WI38 (cell line): ENCODE data around the gene CDSN.

Experiments
- H3K4me3 ChIP-seq: 2 replicates; pipeline ENCODE4 v1.5.1; 2011; ENCODE audit warnings: low read depth, mild to moderate bottlenecking, control low read depth, low read length
- TF ChIP-seq, protein P1 (sequence below): IDR thresholded peaks from 2 replicates; pipeline ENCODE4 v1.5.1; 2012; ENCODE audit warnings: low read depth, mild to moderate bottlenecking, control low read depth, low read length

The CDSN gene

GRCh38 chr6:31130751-31131150 lies 10.5 kb upstream of the CDSN start:
- TF ChIP-seq, protein P1, sequence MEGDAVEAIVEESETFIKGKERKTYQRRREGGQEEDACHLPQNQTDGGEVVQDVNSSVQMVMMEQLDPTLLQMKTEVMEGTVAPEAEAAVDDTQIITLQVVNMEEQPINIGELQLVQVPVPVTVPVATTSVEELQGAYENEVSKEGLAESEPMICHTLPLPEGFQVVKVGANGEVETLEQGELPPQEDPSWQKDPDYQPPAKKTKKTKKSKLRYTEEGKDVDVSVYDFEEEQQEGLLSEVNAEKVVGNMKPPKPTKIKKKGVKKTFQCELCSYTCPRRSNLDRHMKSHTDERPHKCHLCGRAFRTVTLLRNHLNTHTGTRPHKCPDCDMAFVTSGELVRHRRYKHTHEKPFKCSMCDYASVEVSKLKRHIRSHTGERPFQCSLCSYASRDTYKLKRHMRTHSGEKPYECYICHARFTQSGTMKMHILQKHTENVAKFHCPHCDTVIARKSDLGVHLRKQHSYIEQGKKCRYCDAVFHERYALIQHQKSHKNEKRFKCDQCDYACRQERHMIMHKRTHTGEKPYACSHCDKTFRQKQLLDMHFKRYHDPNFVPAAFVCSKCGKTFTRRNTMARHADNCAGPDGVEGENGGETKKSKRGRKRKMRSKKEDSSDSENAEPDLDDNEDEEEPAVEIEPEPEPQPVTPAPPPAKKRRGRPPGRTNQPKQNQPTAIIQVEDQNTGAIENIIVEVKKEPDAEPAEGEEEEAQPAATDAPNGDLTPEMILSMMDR = no peak
- no peak overlapping the region for H3K4me3 ChIP-seq

- TF ChIP-seq, protein P1 = no peak
Measured at GRCh38 chr6:31129130-31129529, 8.9 kb upstream of the CDSN start.

DNA sequence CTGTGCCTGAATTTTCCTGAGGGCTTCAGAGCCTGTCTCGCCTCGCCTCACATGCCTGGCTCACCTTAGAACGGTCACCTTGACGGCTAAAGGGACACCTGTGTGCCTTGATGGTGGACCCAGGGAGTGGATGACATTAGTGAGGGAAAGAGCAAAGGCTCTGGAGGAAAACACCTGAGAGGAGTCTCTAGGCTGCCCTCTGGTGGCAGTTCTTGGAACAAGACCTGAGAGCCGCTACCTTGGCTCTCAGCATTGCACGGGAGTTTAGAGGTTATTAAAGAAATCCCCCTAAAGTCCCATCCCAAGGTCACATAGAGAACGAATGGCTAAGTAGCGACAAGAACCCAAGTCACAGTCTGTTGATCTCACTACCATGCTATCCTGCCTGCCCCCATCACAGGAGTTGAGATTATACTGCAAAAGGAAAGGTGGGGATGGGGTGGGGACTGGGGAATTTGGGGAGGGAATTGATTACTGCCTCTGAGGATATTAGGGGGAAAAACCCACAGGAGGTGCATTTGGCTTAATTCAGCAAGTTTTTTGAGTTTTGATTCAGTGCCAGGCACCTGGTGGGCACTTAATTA lies 7.9 kb upstream of the CDSN start:
- no peak overlapping the region for H3K4me3 ChIP-seq
- TF ChIP-seq, protein P1 = peak; percentile 95

More at GRCh38 chr6:31129130-31129529, 8.9 kb upstream of the CDSN start:
- H3K4me3 ChIP-seq = no peak overlapping the region

GRCh38 chr6:31126396-31127175 lies 6.3 kb upstream of the CDSN start:
- H3K4me3 ChIP-seq = no peak overlapping the region
- TF ChIP-seq, protein P1 = no peak

DNA sequence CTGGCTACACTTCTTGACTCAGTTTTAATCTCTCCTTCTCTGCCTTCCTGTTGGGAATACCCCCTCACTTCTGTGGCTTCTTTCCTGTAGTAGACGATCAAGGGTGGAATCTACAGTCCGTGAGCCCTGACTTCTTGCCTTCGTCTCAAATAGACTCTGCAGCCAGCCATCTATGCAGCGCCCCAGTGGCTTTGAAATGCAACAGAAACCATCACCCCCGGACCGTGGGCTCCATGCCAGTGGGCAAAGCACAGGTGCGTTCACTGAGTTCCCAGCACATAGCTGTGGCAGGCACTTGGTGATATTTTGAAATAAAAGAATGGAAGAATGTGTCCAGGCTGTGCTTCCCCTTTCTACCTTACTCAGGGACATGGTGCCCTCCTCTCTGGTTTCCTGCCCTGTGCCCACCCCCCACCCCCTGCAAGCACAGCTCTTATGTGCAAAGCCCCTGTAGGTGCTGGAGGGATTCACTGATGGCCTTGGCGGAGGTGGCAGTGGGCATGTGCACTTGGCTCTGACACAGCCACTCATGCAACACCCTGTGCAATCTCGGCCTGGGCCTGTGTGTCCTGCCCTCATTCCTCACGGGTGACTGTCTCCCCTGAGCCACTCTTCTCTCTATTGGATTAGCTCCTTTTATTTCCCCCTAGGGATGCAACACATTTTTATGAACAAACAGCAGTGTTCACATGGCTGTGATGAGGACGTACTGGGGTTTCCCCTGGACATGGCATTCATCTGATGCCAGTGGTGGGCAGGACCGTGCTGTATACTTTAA lies 5.5 kb upstream of the CDSN start:
- no peak overlapping the region for H3K4me3 ChIP-seq
- TF ChIP-seq, protein P1 = no peak

DNA sequence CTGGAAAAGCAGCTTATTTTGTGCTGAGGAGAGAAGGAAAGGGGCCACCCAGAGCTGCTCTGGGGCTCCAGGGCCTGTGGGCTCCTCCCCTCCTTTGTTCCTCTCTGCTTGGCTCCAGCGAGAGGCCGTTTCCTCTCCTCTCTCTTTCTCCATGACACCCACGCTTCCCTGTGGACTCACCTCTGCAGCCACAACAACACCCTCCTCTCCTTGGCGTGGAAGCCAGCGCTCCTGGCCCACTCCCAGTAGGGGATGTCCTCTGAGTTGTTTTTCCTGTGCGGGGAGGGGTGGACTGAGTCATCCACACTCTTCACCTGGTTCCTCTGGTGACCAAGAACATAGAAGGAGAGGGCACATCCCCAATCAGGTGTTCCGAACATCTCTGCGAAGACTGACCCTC lies 4.9 kb upstream of the CDSN start:
- TF ChIP-seq, protein P1 = no peak

More for the DNA sequence above, 4.9 kb upstream of the CDSN start:
- H3K4me3 ChIP-seq = no peak overlapping the region
